A673 (cell line): ENCODE measurements around the gene GALC. TPM values are rescaled to one million over a fixed set of nuclear protein-coding genes. Genes with fewer than 3 reads are reported as not detected.

Experiments used
- BruUV-seq: library from RNA; stranded (reverse); fragments of 400-500 nt; replicated peaks from 2 replicates; lab custom pipeline; 2021; lab: Mats Ljungman, UMichigan
- CTCF ChIA-PET: fragments of 300-600 bp; sonication (Branson Sonifier 250); formaldehyde crosslinking; loops from one replicate; lab custom pipeline; 2022; ENCODE audit warnings: antibody characterized with exemption; lab: Charles Lee
- POLR2A ChIA-PET: fragments of 300-600 bp; sonication (Branson Sonifier 250); formaldehyde crosslinking; loops from one replicate; lab custom pipeline; 2022; ENCODE audit warnings: antibody characterized with exemption; ENCODE audit not compliant: low non-redundant PET; lab: Charles Lee
- DNase-seq: peaks from one replicate; pipeline ENCODE4 v3.0.0-alpha.2; 2015; ENCODE audit warnings: low spot score
- H3K27ac ChIP-seq: fragments of 200-600 bp; sonication (generic); 2 replicates; pipeline ENCODE4 v1.5.1; 2016; ENCODE audit warnings: mixed run types, low read depth, mild to moderate bottlenecking, mixed read lengths, antibody characterized with exemption, low read length; ENCODE audit not compliant: poor library complexity, severe bottlenecking
- H3K27me3 ChIP-seq: fragments of 200-600 bp; sonication (generic); replicated peaks from 2 replicates; pipeline ENCODE4 v1.6.1; 2017; ENCODE audit warnings: mixed run types, low read depth, mild to moderate bottlenecking, mixed read lengths, antibody characterized with exemption, low read length; ENCODE audit not compliant: insufficient read depth, poor library complexity
- H3K36me3 ChIP-seq: fragments of 200-600 bp; sonication (generic); 2 replicates; pipeline ENCODE4 v1.6.1; 2016; ENCODE audit warnings: mixed run types, mild to moderate bottlenecking, mixed read lengths, antibody characterized with exemption, low read length; ENCODE audit not compliant: insufficient read depth, poor library complexity, severe bottlenecking
- H3K4me1 ChIP-seq: fragments of 200-600 bp; sonication (generic); 2 replicates; pipeline ENCODE4 v1.6.1; 2017; ENCODE audit warnings: mixed run types, mild to moderate bottlenecking, mixed read lengths, antibody characterized with exemption, low read length; ENCODE audit not compliant: insufficient read depth, poor library complexity, severe bottlenecking
- H3K4me3 ChIP-seq: fragments of 200-600 bp; sonication (generic); 2 replicates; pipeline ENCODE4 v1.5.1; 2016; ENCODE audit warnings: low read depth, mixed run types, mild to moderate bottlenecking, mixed read lengths, low read length; ENCODE audit not compliant: poor library complexity, severe bottlenecking
- H3K9me3 ChIP-seq: fragments of 200-600 bp; sonication (generic); 2 replicates; pipeline ENCODE4 v1.6.1; 2016; ENCODE audit warnings: mixed run types, low read depth, mild to moderate bottlenecking, mixed read lengths, antibody characterized with exemption, low read length; ENCODE audit not compliant: poor library complexity, severe bottlenecking
- CTCF ChIP-seq: fragments of 300-800, 200-600 bp; sonication (generic); conservative IDR thresholded peaks from 2 replicates; pipeline ENCODE4 v1.5.1; 2017; ENCODE audit warnings: low read depth, mild to moderate bottlenecking, antibody characterized with exemption, low read length, moderate library complexity, mixed read lengths
- EZH2 ChIP-seq: fragments of 200-600 bp; sonication (generic); IDR thresholded peaks from 2 replicates; pipeline ENCODE4 v1.6.1; 2017; ENCODE audit warnings: borderline replicate concordance, low read depth, mild to moderate bottlenecking, mixed read lengths, antibody characterized with exemption, low read length; ENCODE audit not compliant: poor library complexity, severe bottlenecking
- intact Hi-C: fragments of 100-400 bp; cut with micrococcal nuclease; formaldehyde crosslinking; loops from one replicate; pipeline ENCODE4 v1.10.0; 2022; ENCODE audit not compliant: unreplicated experiment
- total RNA-seq: library from RNA; stranded (reverse); gene quantifications from 2 replicates; pipeline ENCODE4 v1.2.3, GENCODE V29; 2021

GALC gene
- total RNA-seq, 1 experiment from 2014 or later = 11.5 TPM

- no TSS peak for BruUV-seq
- no peak for DNase-seq
- POLR2A ChIA-PET = no interaction called here
- H3K4me1 ChIP-seq = peaks cover 2% of the 10 kb centered on the region
- no peak overlapping the region for H3K27ac ChIP-seq
- no peak overlapping the region for H3K4me3 ChIP-seq
- TF ChIP-seq CTCF (no peak), EZH2 (no peak)
- no peaks in the 10 kb centered on the region for H3K27me3 ChIP-seq
- no peaks in the 10 kb centered on the region for H3K9me3 ChIP-seq
- intact Hi-C loops = no loop called here
- CTCF ChIA-PET = no interaction called here
- H3K36me3 ChIP-seq = no peaks in the 10 kb centered on the region
Observed at GRCh38 chr14:87998482-87998881, 5.5 kb upstream of the GALC start.

GRCh38 chr14:87996291-87996592, 3.3 kb upstream of the GALC start:
- TF ChIP-seq EZH2 (no peak), CTCF (no peak)
- H3K27me3 ChIP-seq = no peaks in the 10 kb centered on the region
- intact Hi-C loops = no loop called here
- H3K27ac ChIP-seq = no peak overlapping the region
- no peak overlapping the region for H3K4me3 ChIP-seq
- H3K4me1 ChIP-seq = peaks cover 6% of the 10 kb centered on the region
- DNase-seq = no peak
- CTCF ChIA-PET = no interaction called here
- no peaks in the 10 kb centered on the region for H3K9me3 ChIP-seq
- H3K36me3 ChIP-seq = no peaks in the 10 kb centered on the region
- POLR2A ChIA-PET = no interaction called here
- no TSS peak for BruUV-seq

- Histone ChIP-seq H3K27ac (no peak overlapping the region), H3K9me3 (no peaks in the 10 kb centered on the region), H3K36me3 (no peaks in the 10 kb centered on the region), H3K27me3 (no peaks in the 10 kb centered on the region), H3K4me1 (peaks cover 6% of the 10 kb centered on the region), H3K4me3 (no peak overlapping the region)
- intact Hi-C loops = no loop called here
- TF ChIP-seq EZH2 (no peak), CTCF (no peak)
- BruUV-seq = no TSS peak
- ChIA-PET CTCF (no interaction called here), POLR2A (no interaction called here)
- DNase-seq = no peak
Observed at GRCh38 chr14:87995500-87996290, 2.7 kb upstream of the GALC start.
